Ovary (tissue), 9 donors: ENCODE results near the gene KIF4B. TPM values are rescaled to one million over a fixed set of nuclear protein-coding genes. Genes with fewer than 3 reads are reported as not detected.
A peak's percentile ranks its signal among the peaks of the same experiment; 100 is the strongest.
"Not testable (repeated sequence)": the region's sequence is repeated elsewhere in the genome, so short reads cannot be mapped to it uniquely, and the experiment has no call there.

Experiments used
- DNase-seq, 5 donors: peaks; one replicate each; pipeline ENCODE4 v3.0.0-alpha.2; 2019 to 2020
- H3K27ac ChIP-seq, 2 donors: fragments of 200-600 bp; one replicate each; pipeline versions ENCODE4 v1.5.1 to v1.8.0; 2019 to 2022
- H3K27me3 ChIP-seq: fragments of 200-600 bp; one replicate; pipeline ENCODE4 v1.8.0; 2022
- H3K36me3 ChIP-seq: fragments of 200-600 bp; sonication (generic); one replicate; pipeline ENCODE4 v1.5.1; 2019
- H3K4me1 ChIP-seq: one replicate; pipeline ENCODE4 v1.8.1; 2013; ENCODE audit warnings: mild to moderate bottlenecking, moderate library complexity; ENCODE audit not compliant: insufficient read depth
- H3K4me3 ChIP-seq: fragments of 200-600 bp; sonication (generic); one replicate; pipeline ENCODE4 v1.5.1; 2017
- H3K9me3 ChIP-seq, 2 donors: fragments of 200-600 bp in 1 of 2; sonication (generic) in 1 of 2; one replicate each; pipeline versions ENCODE4 v1.5.1 to v1.8.1; 2013 to 2019; ENCODE audit warnings: mild to moderate bottlenecking in 1 of 2, moderate library complexity in 1 of 2
- EP300 ChIP-seq: sonication (generic); formaldehyde crosslinking; IDR thresholded peaks from one replicate; pipeline ENCODE4 v1.6.1; 2017; ENCODE audit warnings: antibody characterized with exemption
- POLR2A ChIP-seq: fragments of 450-650 bp; IDR thresholded peaks from one replicate; pipeline ENCODE4 v1.6.1; 2017; ENCODE audit warnings: antibody characterized with exemption, mild to moderate bottlenecking, moderate library complexity
- WGBS, 3 donors: extraction: QIAGEN DNeasy Blood & Tissue Kit in 1 of 3; methylation state at CpG; one replicate each; pipeline versions ENCODE4 v1.1.5 to v1.1.7; 2013 to 2017; 5-methylcytosine and 5-hydroxymethylcytosine counted together
- intact Hi-C, 4 donors: fragments of 100-400 bp; cut with DNase I; formaldehyde crosslinking; loops; one replicate each; pipeline versions ENCODE4 v1.11.0 to v1.15.1; 2022 to 2023
- polyA plus RNA-seq, 2 donors: library from polyadenylated mRNA; stranded (reverse); fragments of 200-250 nt in 1 of 2; fragments of 350-450 nt in 1 of 2; fragmentation: Illumina TruSeq in 1 of 2; extraction: RNeasy Lipid Tissue Mini Kit (QIAGEN cat#74804) in 1 of 2; gene quantifications; one replicate each; pipeline ENCODE4 v1.2.3, GENCODE V29; 2013 to 2014
- total RNA-seq, 7 donors: library from RNA; depleted of rRNA in 2 of 7; stranded (reverse); fragments of >200 nt in 2 of 7; fragmentation: NEBNext Ultra II Directional in 3 of 7; extraction: Animal tissue kit (Norgen Biotek cat#: 25700) in 3 of 7; gene quantifications; one replicate each; pipeline versions ENCODE4 v1.1.0 to v1.2.4, GENCODE V29; 2016 to 2023
- TF ChIP-seq, protein P1 (sequence below), 3 donors: fragments of 450-650 bp in 2 of 3; fragments of 200-600 bp in 1 of 3; IDR thresholded peaks; one replicate each; pipeline versions ENCODE4 v1.5.1 to v1.8.0; 2016 to 2022; ENCODE audit warnings: antibody characterized with exemption in 3 of 3, mild to moderate bottlenecking in 1 of 3
- donor health status: DM: no; HTN: no; CAD: no; lungs with moderate emphysema.
- donor health status: DM: no; HTN: no; CAD: no.
- donor health status: Bipolar disorder and iron deficiency.
- donor health status: DM: yes; HTN: yes; CAD: no.
- donor health status: DM: no; HTN: no; CAD: no.
- donor health status: DM: yes; HTN: yes; CAD: no.

KIF4B gene
- total and polyA plus RNA-seq, 9 donors: 0.12 to 0.13 TPM; not detected in 7

- TF ChIP-seq POLR2A (no peak), EP300 (no peak)
- TF ChIP-seq, protein P1, sequence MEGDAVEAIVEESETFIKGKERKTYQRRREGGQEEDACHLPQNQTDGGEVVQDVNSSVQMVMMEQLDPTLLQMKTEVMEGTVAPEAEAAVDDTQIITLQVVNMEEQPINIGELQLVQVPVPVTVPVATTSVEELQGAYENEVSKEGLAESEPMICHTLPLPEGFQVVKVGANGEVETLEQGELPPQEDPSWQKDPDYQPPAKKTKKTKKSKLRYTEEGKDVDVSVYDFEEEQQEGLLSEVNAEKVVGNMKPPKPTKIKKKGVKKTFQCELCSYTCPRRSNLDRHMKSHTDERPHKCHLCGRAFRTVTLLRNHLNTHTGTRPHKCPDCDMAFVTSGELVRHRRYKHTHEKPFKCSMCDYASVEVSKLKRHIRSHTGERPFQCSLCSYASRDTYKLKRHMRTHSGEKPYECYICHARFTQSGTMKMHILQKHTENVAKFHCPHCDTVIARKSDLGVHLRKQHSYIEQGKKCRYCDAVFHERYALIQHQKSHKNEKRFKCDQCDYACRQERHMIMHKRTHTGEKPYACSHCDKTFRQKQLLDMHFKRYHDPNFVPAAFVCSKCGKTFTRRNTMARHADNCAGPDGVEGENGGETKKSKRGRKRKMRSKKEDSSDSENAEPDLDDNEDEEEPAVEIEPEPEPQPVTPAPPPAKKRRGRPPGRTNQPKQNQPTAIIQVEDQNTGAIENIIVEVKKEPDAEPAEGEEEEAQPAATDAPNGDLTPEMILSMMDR (IDR thresholded peaks at IDR 0.05): peak in 2 of 3 donors; percentile 8 to 16
- Histone ChIP-seq H3K4me3 (no peak overlapping the region), H3K4me1 (no peaks in the 10 kb centered on the region), H3K9me3 (no peaks in the 10 kb centered on the region), H3K27me3 (no peaks in the 10 kb centered on the region), H3K27ac (no peak overlapping the region), H3K36me3 (no peaks in the 10 kb centered on the region)
- peak in 3 of 5 donors; percentile 21 to 41 (median 31) for DNase-seq
- intact Hi-C loops: loop anchor here in 1 of 4 donors (10.0 kb wide), 1 partner anchor 172 kb away; no protein-coding TSS in a partner anchor
- WGBS, 3 donors: 32 to 50% (median 40%) methylated on average over 2 of the region's 2 CpGs
These were observed 41.0 kb upstream of the KIF4B start for GRCh38 chr5:154972476-154973080.

GRCh38 chr5:154976082-154976481 lies 37.5 kb upstream of the KIF4B start:
- H3K27ac ChIP-seq, H3K9me3 ChIP-seq, H3K36me3 ChIP-seq, H3K4me1 ChIP-seq, DNase-seq, H3K27me3 ChIP-seq, H3K4me3 ChIP-seq: not testable (repeated sequence)
- WGBS, 3 donors: 95 to 97% (median 96%) methylated on average over 9 of the region's 9 CpGs
- intact Hi-C loops: loop anchor here in 1 of 4 donors (10.0 kb wide), 1 partner anchor 169 kb away; no protein-coding TSS in a partner anchor

- intact Hi-C loops: loop anchor here in 1 of 4 donors (10.0 kb wide), 1 partner anchor 167 kb away; no protein-coding TSS in a partner anchor
- WGBS, 3 donors: 74 to 95% (median 89%) methylated on average over 1 of the region's 1 CpG
- TF ChIP-seq POLR2A: no peak
- TF ChIP-seq, protein P1 (IDR thresholded peaks at IDR 0.05): no peak
- TF ChIP-seq EP300: no peak
- no peak for DNase-seq
- H3K9me3 ChIP-seq: no peaks in the 10 kb centered on the region
- no peaks in the 10 kb centered on the region for H3K27me3 ChIP-seq
- H3K36me3 ChIP-seq: no peaks in the 10 kb centered on the region
- no peaks in the 10 kb centered on the region for H3K4me1 ChIP-seq
- no peak overlapping the region for H3K4me3 ChIP-seq
- H3K27ac ChIP-seq: no peak overlapping the region
These were observed 36.1 kb upstream of the KIF4B start for GRCh38 chr5:154977409-154977808.

- WGBS, 3 donors: 83 to 92% (median 85%) methylated on average over 2 of the region's 2 CpGs
- intact Hi-C loops: loop anchor here in 1 of 4 donors (10.0 kb wide), 1 partner anchor 167 kb away; no protein-coding TSS in a partner anchor
These were observed 35.3 kb upstream of the KIF4B start for GRCh38 chr5:154978294-154978693.

GRCh38 chr5:154984946-154985516 lies 28.5 kb upstream of the KIF4B start:
- no peak for TF ChIP-seq EP300
- no peak for TF ChIP-seq POLR2A
- TF ChIP-seq, protein P1 (IDR thresholded peaks at IDR 0.05): no peak
- intact Hi-C loops: no loop called here
- H3K36me3 ChIP-seq: no peaks in the 10 kb centered on the region
- no peaks in the 10 kb centered on the region for H3K4me1 ChIP-seq
- 74 to 78% (median 75%) methylated on average over 8 of the region's 8 CpGs for WGBS, 3 donors
- no peak overlapping the region for H3K4me3 ChIP-seq
- no peak overlapping the region for H3K27ac ChIP-seq
- no peaks in the 10 kb centered on the region for H3K9me3 ChIP-seq
- H3K27me3 ChIP-seq: no peaks in the 10 kb centered on the region
- DNase-seq: no peak

More at GRCh38 chr5:154978294-154978693, 35.3 kb upstream of the KIF4B start:
- H3K4me3 ChIP-seq, H3K36me3 ChIP-seq, H3K27me3 ChIP-seq, H3K27ac ChIP-seq, DNase-seq, H3K9me3 ChIP-seq, H3K4me1 ChIP-seq: not testable (repeated sequence)
